Parathyroid adenoma (tissue), 2 donors: ENCODE results near the gene TCF23.

Experiments
- H2AFZ ChIP-seq: fragments of 300-600 bp; sonication (generic); one replicate; pipeline ENCODE4 v1.7.0; 2017; ENCODE audit warnings: antibody characterized with exemption, mild to moderate bottlenecking
- H3K27ac ChIP-seq: fragments of 300-600 bp; sonication (generic); one replicate; pipeline ENCODE4 v1.7.0; 2017
- H3K27me3 ChIP-seq: fragments of 300-600 bp; sonication (generic); one replicate; pipeline ENCODE4 v1.7.0; 2017; ENCODE audit warnings: low read length; ENCODE audit not compliant: control insufficient read depth, insufficient read depth
- H3K36me3 ChIP-seq: fragments of 300-600 bp; sonication (generic); one replicate; pipeline ENCODE4 v1.7.0; 2017; ENCODE audit warnings: low read length; ENCODE audit not compliant: control insufficient read depth, insufficient read depth
- H3K4me1 ChIP-seq: fragments of 300-600 bp; sonication (generic); one replicate; pipeline ENCODE4 v1.7.0; 2017; ENCODE audit warnings: control low read depth
- H3K4me2 ChIP-seq: fragments of 300-600 bp; sonication (generic); one replicate; pipeline ENCODE4 v1.7.0; 2017; ENCODE audit warnings: low read length
- H3K4me3 ChIP-seq: fragments of 300-600 bp; sonication (generic); one replicate; pipeline ENCODE4 v1.7.0; 2017; ENCODE audit warnings: low read depth, low read length
- H3K79me2 ChIP-seq: fragments of 300-600 bp; sonication (generic); one replicate; pipeline ENCODE4 v1.7.0; 2017; ENCODE audit warnings: control low read depth
- H3K9ac ChIP-seq: fragments of 300-600 bp; sonication (generic); one replicate; pipeline ENCODE4 v1.7.0; 2017; ENCODE audit warnings: mild to moderate bottlenecking
- H3K9me3 ChIP-seq: fragments of 300-600 bp; sonication (generic); one replicate; pipeline ENCODE4 v1.7.0; 2017; ENCODE audit warnings: low read length; ENCODE audit not compliant: control insufficient read depth
- TF ChIP-seq, protein P1 (sequence below): fragments of 300-600 bp; sonication (generic); IDR thresholded peaks from one replicate; pipeline ENCODE4 v1.7.0; 2017; ENCODE audit warnings: antibody characterized with exemption, mild to moderate bottlenecking
- donor health status: primary hyperparathyroidism.

TCF23 gene

DNA sequence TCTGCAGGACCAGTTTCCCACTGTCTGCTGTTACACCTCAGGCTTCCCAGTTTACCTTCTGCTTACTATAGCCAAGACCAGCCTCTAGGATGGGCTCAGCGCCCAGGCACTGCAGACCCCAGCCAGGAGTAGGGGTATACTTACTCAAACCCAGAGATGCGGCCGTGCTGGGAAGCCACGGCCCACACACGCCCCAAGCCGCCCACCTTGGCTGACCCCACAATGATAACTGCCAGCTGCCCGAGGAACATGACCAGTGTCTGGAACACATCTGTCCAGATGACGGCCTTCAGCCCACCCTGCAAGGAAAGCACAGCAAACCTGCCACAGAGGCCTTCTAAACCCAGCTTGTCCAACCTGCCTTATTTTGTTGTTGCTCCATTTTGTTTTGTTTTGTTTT is 56.4 kb downstream of the TCF23 start:
- H3K4me3 ChIP-seq: no peak overlapping the region
- H2AFZ ChIP-seq: no peak overlapping the region
- H3K4me1 ChIP-seq: no peaks in the 10 kb centered on the region
- H3K4me2 ChIP-seq: no peak overlapping the region
- H3K9ac ChIP-seq: no peak overlapping the region
- H3K79me2 ChIP-seq: no peaks in the 10 kb centered on the region
- H3K36me3 ChIP-seq: no peaks in the 10 kb centered on the region
- no peak overlapping the region for H3K27ac ChIP-seq
- TF ChIP-seq, protein P1, sequence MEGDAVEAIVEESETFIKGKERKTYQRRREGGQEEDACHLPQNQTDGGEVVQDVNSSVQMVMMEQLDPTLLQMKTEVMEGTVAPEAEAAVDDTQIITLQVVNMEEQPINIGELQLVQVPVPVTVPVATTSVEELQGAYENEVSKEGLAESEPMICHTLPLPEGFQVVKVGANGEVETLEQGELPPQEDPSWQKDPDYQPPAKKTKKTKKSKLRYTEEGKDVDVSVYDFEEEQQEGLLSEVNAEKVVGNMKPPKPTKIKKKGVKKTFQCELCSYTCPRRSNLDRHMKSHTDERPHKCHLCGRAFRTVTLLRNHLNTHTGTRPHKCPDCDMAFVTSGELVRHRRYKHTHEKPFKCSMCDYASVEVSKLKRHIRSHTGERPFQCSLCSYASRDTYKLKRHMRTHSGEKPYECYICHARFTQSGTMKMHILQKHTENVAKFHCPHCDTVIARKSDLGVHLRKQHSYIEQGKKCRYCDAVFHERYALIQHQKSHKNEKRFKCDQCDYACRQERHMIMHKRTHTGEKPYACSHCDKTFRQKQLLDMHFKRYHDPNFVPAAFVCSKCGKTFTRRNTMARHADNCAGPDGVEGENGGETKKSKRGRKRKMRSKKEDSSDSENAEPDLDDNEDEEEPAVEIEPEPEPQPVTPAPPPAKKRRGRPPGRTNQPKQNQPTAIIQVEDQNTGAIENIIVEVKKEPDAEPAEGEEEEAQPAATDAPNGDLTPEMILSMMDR: no peak
- no peaks in the 10 kb centered on the region for H3K27me3 ChIP-seq
- no peaks in the 10 kb centered on the region for H3K9me3 ChIP-seq

DNA sequence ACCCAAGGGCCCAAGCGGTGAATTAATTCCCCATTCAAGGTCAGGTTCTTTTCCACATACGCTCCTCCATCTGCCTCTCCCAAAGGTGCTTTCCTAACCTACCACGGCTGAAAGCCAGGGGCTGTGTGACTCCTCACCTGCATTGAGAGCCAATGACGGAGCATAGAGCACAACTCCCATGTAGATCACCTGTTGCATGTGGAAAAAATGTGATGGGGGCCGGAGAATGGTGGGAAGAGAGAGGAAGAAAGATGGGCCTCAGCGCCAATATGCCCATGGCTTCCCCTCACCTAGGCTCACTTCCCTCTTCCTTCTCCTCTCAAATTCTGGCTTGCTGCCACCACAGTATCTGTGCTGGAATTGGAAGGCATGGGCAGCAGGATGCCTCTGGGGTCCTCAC is 57.5 kb downstream of the TCF23 start:
- no peaks in the 10 kb centered on the region for H3K36me3 ChIP-seq
- no peak overlapping the region for H3K4me2 ChIP-seq
- H3K79me2 ChIP-seq: no peaks in the 10 kb centered on the region
- no peak overlapping the region for H3K9ac ChIP-seq
- no peak overlapping the region for H3K27ac ChIP-seq
- no peaks in the 10 kb centered on the region for H3K27me3 ChIP-seq
- no peaks in the 10 kb centered on the region for H3K9me3 ChIP-seq
- TF ChIP-seq, protein P1: no peak
- H2AFZ ChIP-seq: no peak overlapping the region
- H3K4me3 ChIP-seq: no peak overlapping the region
- H3K4me1 ChIP-seq: peaks cover 3% of the 10 kb centered on the region
